SK-N-SH (cell line): ENCODE results near the gene STAC. TPM values are rescaled to one million over a fixed set of nuclear protein-coding genes. Genes with fewer than 3 reads are reported as not detected.

Source experiments
- CTCF ChIA-PET: fragments of 300-600, 350-600 bp; formaldehyde crosslinking; extraction: SDS; loops from one replicate; lab custom pipeline; 2021; lab: Yijun Ruan, JAX
- POLR2A ChIA-PET: fragments of 350-600 bp; sonication (Branson Sonifier 250); formaldehyde crosslinking; extraction: SDS; loops from one replicate; lab custom pipeline; 2020; ENCODE audit warnings: antibody characterized with exemption, inconsistent platforms; lab: Yijun Ruan, JAX
- DNase-seq: peaks from one replicate; pipeline ENCODE4 v3.0.0; 2012
- H2AFZ ChIP-seq: fragments of 200-600 bp; sonication (generic); 2 replicates; pipeline ENCODE4 v1.8.1; 2016; ENCODE audit warnings: antibody characterized with exemption, mild to moderate bottlenecking, low read depth
- H3F3A ChIP-seq: fragments of 200-600 bp; sonication (generic); replicated peaks from 2 replicates; pipeline ENCODE3; 2016; ENCODE audit warnings: antibody characterized with exemption, mild to moderate bottlenecking; ENCODE audit not compliant: insufficient read depth
- H3K27ac ChIP-seq, 2 experiments: fragments of 200-500 bp in 1 of 2; fragments of 200-600 bp in 1 of 2; sonication (Bioruptor generic) in 1 of 2; sonication (generic), shearing (Covaris generic) in 1 of 2; 2 replicates each; pipeline versions ENCODE4 v1.5.1 to v1.6.1; 2014 to 2016; ENCODE audit warnings: low read depth in 2 of 2, inconsistent platforms in 1 of 2, low read length in 1 of 2, mild to moderate bottlenecking in 1 of 2, mixed read lengths in 1 of 2
- H3K27me3 ChIP-seq: fragments of 200-600 bp; sonication (generic), shearing (Covaris generic); 2 replicates; pipeline ENCODE4 v1.6.1; 2016; ENCODE audit warnings: mixed run types; ENCODE audit not compliant: insufficient read depth
- H3K36me3 ChIP-seq, 2 experiments: fragments of 200-500 bp in 1 of 2; fragments of 200-600 bp in 1 of 2; sonication (Bioruptor generic) in 1 of 2; sonication (generic) in 1 of 2; replicated peaks in 1 of 2; 2 replicates each; pipeline versions ENCODE3 to v1.5.1; 2014 to 2016; ENCODE audit warnings: low read length in 1 of 2, mild to moderate bottlenecking in 1 of 2; ENCODE audit not compliant: insufficient read depth in 2 of 2, control insufficient read depth in 1 of 2
- H3K4me1 ChIP-seq, 2 experiments: fragments of 200-500 bp in 1 of 2; fragments of 200-600 bp in 1 of 2; sonication (Bioruptor generic) in 1 of 2; sonication (generic), shearing (Covaris generic) in 1 of 2; 2 replicates each; pipeline versions ENCODE4 v1.5.1 to v1.6.1; 2014 to 2016; ENCODE audit warnings: low read depth in 1 of 2, low read length in 1 of 2, mixed run types in 1 of 2; ENCODE audit not compliant: insufficient read depth in 2 of 2, control insufficient read depth in 1 of 2
- H3K4me2 ChIP-seq: fragments of 200-600 bp; sonication (generic), shearing (Covaris generic); 2 replicates; pipeline ENCODE4 v1.6.1; 2017; ENCODE audit warnings: mixed run types
- H3K4me3 ChIP-seq, 2 experiments: fragments of 200-500 bp in 1 of 2; fragments of 200-600 bp in 1 of 2; sonication (Bioruptor generic) in 1 of 2; sonication (generic), shearing (Covaris generic) in 1 of 2; 2 replicates each; pipeline versions ENCODE4 v1.5.1 to v1.8.1; 2014 to 2016; ENCODE audit warnings: low read depth in 2 of 2, inconsistent platforms in 1 of 2, low read length in 1 of 2, mild to moderate bottlenecking in 1 of 2, mixed read lengths in 1 of 2, moderate library complexity in 1 of 2
- H3K79me2 ChIP-seq: fragments of 200-600 bp; sonication (generic); 2 replicates; pipeline ENCODE4 v1.8.1; 2017; ENCODE audit warnings: mild to moderate bottlenecking; ENCODE audit not compliant: insufficient read depth
- H3K9ac ChIP-seq: fragments of 200-600 bp; sonication (generic); 2 replicates; pipeline ENCODE4 v1.6.1; 2017; ENCODE audit warnings: mixed run types
- H3K9me2 ChIP-seq: fragments of 200-600 bp; sonication (generic); 2 replicates; pipeline ENCODE4 v1.6.1; 2017; ENCODE audit warnings: mixed run types
- H3K9me3 ChIP-seq: fragments of 200-600 bp; sonication (generic); 2 replicates; pipeline ENCODE4 v1.6.1; 2017; ENCODE audit warnings: mixed run types, mild to moderate bottlenecking, moderate library complexity
- H4K20me1 ChIP-seq: fragments of 200-600 bp; sonication (generic); 2 replicates; pipeline ENCODE4 v1.6.1; 2017; ENCODE audit warnings: mild to moderate bottlenecking, mixed run types; ENCODE audit not compliant: insufficient read depth
- CHD2 ChIP-seq: fragments of 150-350 bp; IDR thresholded peaks from 2 replicates; pipeline ENCODE4 v1.6.1; 2018; ENCODE audit warnings: low read length; ENCODE audit not compliant: partially characterized antibody
- ELF1 ChIP-seq: IDR thresholded peaks from 2 replicates; pipeline ENCODE4 v1.4.0; 2012
- EP300 ChIP-seq, 2 experiments: IDR thresholded peaks; 2 replicates each; pipeline versions ENCODE4 v1.4.0 to v1.6.1; 2012; ENCODE audit warnings: borderline replicate concordance in 1 of 2, low read depth in 1 of 2, low read length in 1 of 2
- EZH2phosphoT487 ChIP-seq: fragments of 200-600 bp; sonication (generic); IDR thresholded peaks from 2 replicates; pipeline ENCODE4 v1.6.1; 2017; ENCODE audit warnings: low read depth, mixed run types, mild to moderate bottlenecking, antibody characterized with exemption, moderate library complexity, borderline replicate concordance
- FOXJ3 ChIP-seq: sonication (generic); formaldehyde crosslinking; IDR thresholded peaks from 2 replicates; pipeline ENCODE4 v1.5.1; 2020; ENCODE audit warnings: mild to moderate bottlenecking, missing genetic modification reagents
- NFIC ChIP-seq: IDR thresholded peaks from 2 replicates; pipeline ENCODE4 v1.4.0; 2012; ENCODE audit warnings: borderline replicate concordance
- NRF1 ChIP-seq: IDR thresholded peaks from 2 replicates; pipeline ENCODE4 v1.6.1; 2012; ENCODE audit warnings: low read depth, mild to moderate bottlenecking, low read length
- RAD21 ChIP-seq: IDR thresholded peaks from 2 replicates; pipeline ENCODE4 v1.6.1; 2012; ENCODE audit warnings: mild to moderate bottlenecking, low read length
- RCOR1 ChIP-seq: fragments of 150-350 bp; IDR thresholded peaks from 2 replicates; pipeline ENCODE4 v1.6.1; 2017; ENCODE audit warnings: antibody characterized with exemption, low read length
- RFX5 ChIP-seq: IDR thresholded peaks from 2 replicates; pipeline ENCODE4 v1.6.1; 2012; ENCODE audit warnings: mild to moderate bottlenecking, improper control_type of control experiment, low read length
- RXRA ChIP-seq: IDR thresholded peaks from 2 replicates; pipeline ENCODE4 v1.4.0; 2012; ENCODE audit warnings: low read depth, mild to moderate bottlenecking, borderline replicate concordance
- TCF12 ChIP-seq: IDR thresholded peaks from 2 replicates; pipeline ENCODE4 v1.4.0; 2012
- TEAD4 ChIP-seq: IDR thresholded peaks from 2 replicates; pipeline ENCODE4 v1.4.0; 2012; ENCODE audit warnings: mild to moderate bottlenecking, borderline replicate concordance; ENCODE audit not compliant: insufficient read depth
- WGBS: methylation state at CpG from one replicate; pipeline ENCODE4 v1.1.6; 2017; ENCODE audit warnings: low lambda C conversion rate; 5-methylcytosine and 5-hydroxymethylcytosine counted together
- polyA plus RNA-seq, 3 experiments: library from polyadenylated mRNA; depleted of rRNA; stranded (reverse); fragments of >200 nt; gene quantifications; 2 replicates each; pipeline ENCODE4 v1.2.3, GENCODE V29; 2012
- TF ChIP-seq, protein P1 (sequence below): IDR thresholded peaks from 2 replicates; pipeline ENCODE4 v1.4.0; 2012; ENCODE audit warnings: low read depth, borderline replicate concordance
- TF ChIP-seq, protein P2 (sequence below): IDR thresholded peaks from 2 replicates; pipeline ENCODE4; 2012
- TF ChIP-seq, protein P3 (sequence below): fragments of 200-600 bp; sonication (generic); IDR thresholded peaks from 2 replicates; pipeline ENCODE4 v1.6.1; 2017; ENCODE audit warnings: antibody characterized with exemption, mild to moderate bottlenecking, moderate library complexity
- TF ChIP-seq, protein P4 (sequence below): IDR thresholded peaks from 2 replicates; pipeline ENCODE4 v1.4.0; 2012; ENCODE audit warnings: low read depth, borderline replicate concordance

STAC gene
- polyA plus RNA-seq, 1 of the 3 experiments (the other 2 are of a cell fraction) = 25.0 TPM

DNA sequence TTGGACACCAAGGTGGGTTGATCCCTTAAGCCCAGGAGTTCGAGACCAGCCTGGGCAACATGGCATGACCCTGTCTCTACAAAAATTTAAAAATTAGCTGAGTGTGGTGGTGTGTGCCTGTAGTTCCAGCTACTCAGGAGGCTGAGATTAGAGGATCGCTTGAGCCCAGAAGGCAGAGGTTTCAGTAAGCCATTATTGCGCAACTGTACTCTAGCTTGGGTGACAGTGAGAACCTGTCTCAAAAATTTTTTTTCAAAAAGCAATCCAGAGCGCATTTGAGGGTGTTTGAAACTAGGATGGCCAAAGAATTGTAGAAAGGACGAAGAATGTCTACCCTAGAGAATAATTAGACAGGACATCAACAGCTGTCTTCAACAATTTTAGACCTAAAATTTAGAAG lies 103.4 kb downstream of the STAC start (continued):
- TF ChIP-seq EZH2phosphoT487 (no peak), CHD2 (no peak), EP300 (IDR thresholded peaks at IDR 0.05; ENCODE audit: borderline replicate concordance in 1 of 2, low read depth in 1 of 2, low read length in 1 of 2) (no peak)

DNA sequence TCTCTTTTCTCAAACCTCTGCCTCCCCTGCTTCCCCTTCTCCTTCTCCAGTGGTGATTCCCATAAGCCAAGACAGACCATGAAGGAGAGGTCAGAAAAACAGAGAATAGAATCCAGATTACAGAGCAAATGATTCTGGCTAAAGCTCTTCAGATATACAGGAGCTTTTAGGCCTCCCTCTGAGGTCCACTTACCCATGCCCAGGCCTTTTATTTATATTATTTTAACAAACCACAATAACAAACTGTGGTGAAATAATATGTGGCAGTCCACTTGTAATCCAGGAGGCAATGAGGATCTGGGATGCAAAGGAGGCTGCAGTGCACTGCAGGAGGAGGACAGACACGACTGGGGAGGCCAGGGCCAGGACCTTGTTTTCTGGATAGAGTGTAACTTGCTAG lies 104.1 kb downstream of the STAC start:
- Histone ChIP-seq H2AFZ (no peak overlapping the region), H3K27me3 (no peaks in the 10 kb centered on the region), H3K36me3 (peaks cover 9 to 68% of the 10 kb centered on the region in 2 experiments), H3K9me2 (no peaks in the 10 kb centered on the region), H3K9me3 (no peaks in the 10 kb centered on the region), H3K9ac (no peak overlapping the region), H3K4me2 (no peak overlapping the region), H3K4me3 (no peak overlapping the region), H4K20me1 (no peaks in the 10 kb centered on the region), H3F3A (no peaks in the 10 kb centered on the region), H3K79me2 (no peaks in the 10 kb centered on the region), H3K4me1 (peaks cover 0 to 5% of the 10 kb centered on the region in 2 experiments; a peak in 1 of 4 replicates), H3K27ac (no peak overlapping the region)
- CTCF ChIA-PET = interaction anchor here (1.3 kb wide), 1 partner anchor 17 kb away, joined by 4 read pairs; no protein-coding TSS in a partner anchor
- no peak for DNase-seq
- TF ChIP-seq FOXJ3 (CRISPR knock-in tag) (no peak), ELF1 (no peak), RFX5 (no peak), RXRA (no peak), RCOR1 (no peak), EZH2phosphoT487 (no peak), TCF12 (no peak), NFIC (no peak), TEAD4 (no peak), RAD21 (no peak), NRF1 (no peak)
- TF ChIP-seq, protein P1, sequence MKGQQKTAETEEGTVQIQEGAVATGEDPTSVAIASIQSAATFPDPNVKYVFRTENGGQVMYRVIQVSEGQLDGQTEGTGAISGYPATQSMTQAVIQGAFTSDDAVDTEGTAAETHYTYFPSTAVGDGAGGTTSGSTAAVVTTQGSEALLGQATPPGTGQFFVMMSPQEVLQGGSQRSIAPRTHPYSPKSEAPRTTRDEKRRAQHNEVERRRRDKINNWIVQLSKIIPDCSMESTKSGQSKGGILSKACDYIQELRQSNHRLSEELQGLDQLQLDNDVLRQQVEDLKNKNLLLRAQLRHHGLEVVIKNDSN = no peak
- TF ChIP-seq, protein P2, sequence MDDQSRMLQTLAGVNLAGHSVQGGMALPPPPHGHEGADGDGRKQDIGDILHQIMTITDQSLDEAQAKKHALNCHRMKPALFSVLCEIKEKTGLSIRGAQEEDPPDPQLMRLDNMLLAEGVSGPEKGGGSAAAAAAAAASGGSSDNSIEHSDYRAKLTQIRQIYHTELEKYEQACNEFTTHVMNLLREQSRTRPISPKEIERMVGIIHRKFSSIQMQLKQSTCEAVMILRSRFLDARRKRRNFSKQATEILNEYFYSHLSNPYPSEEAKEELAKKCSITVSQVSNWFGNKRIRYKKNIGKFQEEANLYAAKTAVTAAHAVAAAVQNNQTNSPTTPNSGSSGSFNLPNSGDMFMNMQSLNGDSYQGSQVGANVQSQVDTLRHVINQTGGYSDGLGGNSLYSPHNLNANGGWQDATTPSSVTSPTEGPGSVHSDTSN = no peak
- TF ChIP-seq, protein P3, sequence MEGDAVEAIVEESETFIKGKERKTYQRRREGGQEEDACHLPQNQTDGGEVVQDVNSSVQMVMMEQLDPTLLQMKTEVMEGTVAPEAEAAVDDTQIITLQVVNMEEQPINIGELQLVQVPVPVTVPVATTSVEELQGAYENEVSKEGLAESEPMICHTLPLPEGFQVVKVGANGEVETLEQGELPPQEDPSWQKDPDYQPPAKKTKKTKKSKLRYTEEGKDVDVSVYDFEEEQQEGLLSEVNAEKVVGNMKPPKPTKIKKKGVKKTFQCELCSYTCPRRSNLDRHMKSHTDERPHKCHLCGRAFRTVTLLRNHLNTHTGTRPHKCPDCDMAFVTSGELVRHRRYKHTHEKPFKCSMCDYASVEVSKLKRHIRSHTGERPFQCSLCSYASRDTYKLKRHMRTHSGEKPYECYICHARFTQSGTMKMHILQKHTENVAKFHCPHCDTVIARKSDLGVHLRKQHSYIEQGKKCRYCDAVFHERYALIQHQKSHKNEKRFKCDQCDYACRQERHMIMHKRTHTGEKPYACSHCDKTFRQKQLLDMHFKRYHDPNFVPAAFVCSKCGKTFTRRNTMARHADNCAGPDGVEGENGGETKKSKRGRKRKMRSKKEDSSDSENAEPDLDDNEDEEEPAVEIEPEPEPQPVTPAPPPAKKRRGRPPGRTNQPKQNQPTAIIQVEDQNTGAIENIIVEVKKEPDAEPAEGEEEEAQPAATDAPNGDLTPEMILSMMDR = no peak
- TF ChIP-seq, protein P4, sequence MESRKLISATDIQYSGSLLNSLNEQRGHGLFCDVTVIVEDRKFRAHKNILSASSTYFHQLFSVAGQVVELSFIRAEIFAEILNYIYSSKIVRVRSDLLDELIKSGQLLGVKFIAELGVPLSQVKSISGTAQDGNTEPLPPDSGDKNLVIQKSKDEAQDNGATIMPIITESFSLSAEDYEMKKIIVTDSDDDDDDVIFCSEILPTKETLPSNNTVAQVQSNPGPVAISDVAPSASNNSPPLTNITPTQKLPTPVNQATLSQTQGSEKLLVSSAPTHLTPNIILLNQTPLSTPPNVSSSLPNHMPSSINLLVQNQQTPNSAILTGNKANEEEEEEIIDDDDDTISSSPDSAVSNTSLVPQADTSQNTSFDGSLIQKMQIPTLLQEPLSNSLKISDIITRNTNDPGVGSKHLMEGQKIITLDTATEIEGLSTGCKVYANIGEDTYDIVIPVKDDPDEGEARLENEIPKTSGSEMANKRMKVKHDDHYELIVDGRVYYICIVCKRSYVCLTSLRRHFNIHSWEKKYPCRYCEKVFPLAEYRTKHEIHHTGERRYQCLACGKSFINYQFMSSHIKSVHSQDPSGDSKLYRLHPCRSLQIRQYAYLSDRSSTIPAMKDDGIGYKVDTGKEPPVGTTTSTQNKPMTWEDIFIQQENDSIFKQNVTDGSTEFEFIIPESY = no peak
- 88% methylated on average over 1 of the region's 1 CpG for WGBS
- POLR2A ChIA-PET = no interaction called here
